ENCODE measurements around the gene PTCSC3. TPM values are rescaled to one million over a fixed set of nuclear protein-coding genes. Genes with fewer than 3 reads are reported as not detected.

The PTCSC3 gene
- total and polyA plus RNA-seq, 8 donors = not detected

DNA sequence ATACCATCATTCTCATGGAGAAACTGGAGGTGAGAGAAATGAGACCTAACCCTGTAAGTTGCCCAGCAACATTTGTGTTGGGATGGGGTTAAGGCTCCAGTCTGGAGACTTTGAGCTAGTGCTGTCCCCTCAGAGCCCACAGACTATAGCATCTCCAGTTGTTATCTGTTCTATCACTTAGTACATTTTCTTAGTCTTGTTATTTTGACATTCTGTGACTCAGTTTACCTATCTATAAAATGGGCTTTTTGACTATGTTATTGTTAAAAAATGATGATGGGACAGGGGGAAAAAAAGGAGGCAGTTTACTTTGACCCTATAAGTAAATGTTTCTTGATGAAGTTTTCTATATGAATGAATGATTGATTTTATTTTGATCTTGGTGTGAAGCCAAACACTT lies 45.8 kb upstream of the PTCSC3 start:
- no peaks in the 10 kb centered on the region for H3K4me1 ChIP-seq
- no peaks in the 10 kb centered on the region for H3K36me3 ChIP-seq
- DNase-seq = no peak
- no peak overlapping the region for H3K27ac ChIP-seq
- no peak for FAIRE-seq
- H3K27me3 ChIP-seq = peaks cover 0 to 12% (median 3%) of the 10 kb centered on the region in 4 donors
- H3K9me3 ChIP-seq = no peaks in the 10 kb centered on the region
- no peak overlapping the region for H3K4me3 ChIP-seq
- ATAC-seq = no peak
- intact Hi-C loops (cut with DNase I) = no loop called here
- TF ChIP-seq, protein P1, sequence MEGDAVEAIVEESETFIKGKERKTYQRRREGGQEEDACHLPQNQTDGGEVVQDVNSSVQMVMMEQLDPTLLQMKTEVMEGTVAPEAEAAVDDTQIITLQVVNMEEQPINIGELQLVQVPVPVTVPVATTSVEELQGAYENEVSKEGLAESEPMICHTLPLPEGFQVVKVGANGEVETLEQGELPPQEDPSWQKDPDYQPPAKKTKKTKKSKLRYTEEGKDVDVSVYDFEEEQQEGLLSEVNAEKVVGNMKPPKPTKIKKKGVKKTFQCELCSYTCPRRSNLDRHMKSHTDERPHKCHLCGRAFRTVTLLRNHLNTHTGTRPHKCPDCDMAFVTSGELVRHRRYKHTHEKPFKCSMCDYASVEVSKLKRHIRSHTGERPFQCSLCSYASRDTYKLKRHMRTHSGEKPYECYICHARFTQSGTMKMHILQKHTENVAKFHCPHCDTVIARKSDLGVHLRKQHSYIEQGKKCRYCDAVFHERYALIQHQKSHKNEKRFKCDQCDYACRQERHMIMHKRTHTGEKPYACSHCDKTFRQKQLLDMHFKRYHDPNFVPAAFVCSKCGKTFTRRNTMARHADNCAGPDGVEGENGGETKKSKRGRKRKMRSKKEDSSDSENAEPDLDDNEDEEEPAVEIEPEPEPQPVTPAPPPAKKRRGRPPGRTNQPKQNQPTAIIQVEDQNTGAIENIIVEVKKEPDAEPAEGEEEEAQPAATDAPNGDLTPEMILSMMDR (IDR thresholded peaks at IDR 0.05) = no peak

- Histone ChIP-seq H3K9me3 (no peaks in the 10 kb centered on the region), H3K4me3 (no peak overlapping the region), H3K4me1 (no peaks in the 10 kb centered on the region), H3K27ac (no peak overlapping the region), H3K27me3 (peaks cover 0 to 12% (median 3%) of the 10 kb centered on the region in 4 donors), H3K36me3 (no peaks in the 10 kb centered on the region)
- intact Hi-C loops (cut with DNase I) = no loop called here
- TF ChIP-seq, protein P1 (IDR thresholded peaks at IDR 0.05) = no peak
- WGBS, 2 donors = 44 to 62% methylated on average over 2 of the region's 2 CpGs
- DNase-seq (no peak), FAIRE-seq (no peak), ATAC-seq (no peak)
These were observed 44.6 kb upstream of the PTCSC3 start for GRCh38 chr14:36221112-36221511.

DNA sequence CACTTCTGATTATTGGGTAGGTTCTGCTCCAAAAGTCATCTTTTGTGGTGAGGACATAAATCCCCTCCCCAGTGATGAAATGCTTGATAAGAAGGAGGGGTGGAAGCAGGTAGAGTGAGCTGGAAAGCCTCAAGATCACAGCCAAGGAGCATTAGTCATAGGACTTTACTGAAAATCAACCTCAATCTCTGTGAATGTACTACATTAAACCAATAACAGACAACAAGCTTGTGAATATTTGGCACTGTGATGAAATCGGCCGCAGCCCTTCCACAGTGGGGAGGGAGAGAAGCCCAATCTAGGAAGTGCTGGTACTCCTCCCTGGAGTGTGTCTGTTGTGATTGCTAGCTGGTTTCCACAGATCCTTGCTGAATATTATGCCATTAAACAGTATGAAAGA lies 41.2 kb upstream of the PTCSC3 start:
- intact Hi-C loops (cut with DNase I) = no loop called here
- peaks cover 0 to 12% (median 3%) of the 10 kb centered on the region in 4 donors for H3K27me3 ChIP-seq
- H3K9me3 ChIP-seq = no peaks in the 10 kb centered on the region
- no peak overlapping the region for H3K4me3 ChIP-seq
- H3K36me3 ChIP-seq = no peaks in the 10 kb centered on the region
- TF ChIP-seq, protein P1 (IDR thresholded peaks at IDR 0.05) = no peak
- WGBS, 2 donors = 41 to 42% methylated on average over 2 of the region's 2 CpGs
- FAIRE-seq = no peak
- no peaks in the 10 kb centered on the region for H3K4me1 ChIP-seq
- ATAC-seq = peak in 1 of 4 donors; percentile 16
- DNase-seq = no peak
- H3K27ac ChIP-seq = no peak overlapping the region

DNA sequence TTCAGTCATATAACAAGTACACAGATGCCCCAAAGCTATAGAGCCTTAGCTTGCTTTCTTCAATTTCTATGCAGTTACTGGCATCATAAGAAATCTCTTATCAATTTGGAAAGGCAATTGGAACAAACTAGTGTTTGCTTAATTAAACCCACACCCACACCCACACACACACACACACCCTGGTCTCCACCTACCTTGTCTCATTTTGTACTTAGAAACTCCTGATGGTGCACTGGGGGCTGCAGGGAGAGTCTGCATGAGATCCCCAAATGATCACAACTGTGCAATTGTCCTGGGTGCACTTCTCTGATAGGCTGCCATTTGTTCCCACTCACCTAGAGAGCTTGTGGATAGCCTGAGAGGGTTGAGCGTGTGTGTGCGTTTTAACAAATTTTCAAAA lies 40.5 kb upstream of the PTCSC3 start:
- TF ChIP-seq, protein P1 (IDR thresholded peaks at IDR 0.05) = no peak
- H3K4me1 ChIP-seq = no peaks in the 10 kb centered on the region
- DNase-seq (no peak), ATAC-seq (no peak), FAIRE-seq (no peak)
- H3K27ac ChIP-seq = no peak overlapping the region
- no peaks in the 10 kb centered on the region for H3K36me3 ChIP-seq
- no peak overlapping the region for H3K4me3 ChIP-seq
- WGBS, 2 donors = 78 to 84% methylated on average over 2 of the region's 2 CpGs
- H3K9me3 ChIP-seq = no peaks in the 10 kb centered on the region
- intact Hi-C loops (cut with DNase I) = no loop called here
- H3K27me3 ChIP-seq = peaks cover 0 to 12% (median 3%) of the 10 kb centered on the region in 4 donors

- intact Hi-C loops (cut with DNase I) = no loop called here
- DNase-seq = no peak
- Histone ChIP-seq H3K27me3 (peaks cover 0 to 12% (median 3%) of the 10 kb centered on the region in 4 donors), H3K4me3 (no peak overlapping the region), H3K4me1 (no peaks in the 10 kb centered on the region), H3K27ac (no peak overlapping the region), H3K36me3 (no peaks in the 10 kb centered on the region), H3K9me3 (no peaks in the 10 kb centered on the region)
- no peak for FAIRE-seq
- TF ChIP-seq, protein P1 (IDR thresholded peaks at IDR 0.05) = no peak
- 26 to 27% methylated on average over 3 of the region's 3 CpGs for WGBS, 2 donors
- no peak for ATAC-seq
These were observed 38.7 kb upstream of the PTCSC3 start for GRCh38 chr14:36215217-36215598.

Measured in pancreas (tissue), 10 donors.